Caki2 (cell line): Measurements from ENCODE around the gene FAM24B. TPM values are rescaled to one million over a fixed set of nuclear protein-coding genes. Genes with fewer than 3 reads are reported as not detected.
"Not testable (repeated sequence)": the region's sequence is repeated elsewhere in the genome, so short reads cannot be mapped to it uniquely, and the experiment has no call there.

Experiments used
- DNase-seq: peaks from one replicate; pipeline ENCODE4 v3.0.0-alpha.2; 2015; ENCODE audit warnings: low read depth
- in situ Hi-C: cut with HindIII; loops from 2 replicates; pipeline ENCODE4 v1.10.0; 2016; ENCODE audit warnings: low sequenced_read_pairs, low pct_unique_long_range_greater_than_20kb, mixed read lengths
- total RNA-seq: library from RNA; depleted of rRNA; stranded (reverse); fragments of >200 nt; shearing (Covaris generic); gene quantifications from 2 replicates; pipeline ENCODE4 v1.2.3, GENCODE V29; 2014; ENCODE audit warnings: low replicate concordance; rRNA removed

The FAM24B gene, protein sequence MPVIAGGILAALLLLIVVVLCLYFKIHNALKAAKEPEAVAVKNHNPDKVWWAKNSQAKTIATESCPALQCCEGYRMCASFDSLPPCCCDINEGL
- 0.64 and 2.5 TPM in 2 replicates for total RNA-seq

DNA sequence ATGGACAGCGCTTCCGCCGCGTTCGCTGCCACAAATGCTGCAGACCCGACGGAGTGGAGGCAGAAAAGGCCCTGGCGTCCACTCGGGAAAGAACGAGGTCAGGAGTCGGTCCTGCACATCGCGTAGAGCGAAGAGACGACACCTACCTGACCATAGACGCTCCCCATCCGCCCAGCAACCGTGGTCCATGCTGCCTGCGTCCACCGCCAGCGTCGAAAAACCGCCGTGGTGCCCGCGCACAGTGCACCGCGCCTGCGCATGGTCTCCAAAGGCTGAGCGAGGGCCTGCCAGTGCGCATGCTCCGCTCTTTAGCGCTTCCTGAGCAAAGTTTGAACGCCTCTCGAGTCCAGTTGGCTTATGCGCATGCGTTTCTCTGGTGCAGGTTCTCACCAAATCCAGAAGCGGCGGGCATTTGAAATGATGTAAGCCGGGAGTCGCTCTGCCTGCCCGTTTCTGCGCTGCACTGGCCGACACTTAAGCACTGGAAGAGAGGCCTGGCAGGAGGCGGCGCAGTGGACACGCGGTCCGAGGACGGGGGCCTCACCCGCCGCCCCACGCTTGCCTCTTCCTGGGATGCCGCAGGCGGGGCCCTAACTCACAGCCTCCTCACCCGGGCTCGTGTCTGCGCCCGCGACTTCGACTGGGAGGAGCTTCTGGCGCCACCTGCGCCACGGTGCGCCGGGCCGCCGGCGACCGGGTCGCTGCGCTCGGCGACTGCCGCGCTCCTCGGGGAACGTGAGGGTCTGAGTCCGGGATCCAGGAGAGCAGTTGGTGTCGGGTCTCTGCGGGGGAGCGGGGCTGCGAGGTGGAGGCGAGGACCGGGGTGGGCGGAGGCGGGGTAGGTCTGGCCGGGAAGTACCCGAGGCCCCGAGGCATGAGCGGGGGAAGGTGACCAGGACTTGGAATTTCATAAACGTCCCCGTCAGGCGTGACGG is at the start of gene FAM24B:
Gene FAM24B, minus strand, starts transcription at position 243 of the 935 bp plus-strand sequence. CDS start 29,066 bp downstream, outside the sequence.
- peak; percentile 95 for DNase-seq
- in situ Hi-C loops, result no loop called here

DNA sequence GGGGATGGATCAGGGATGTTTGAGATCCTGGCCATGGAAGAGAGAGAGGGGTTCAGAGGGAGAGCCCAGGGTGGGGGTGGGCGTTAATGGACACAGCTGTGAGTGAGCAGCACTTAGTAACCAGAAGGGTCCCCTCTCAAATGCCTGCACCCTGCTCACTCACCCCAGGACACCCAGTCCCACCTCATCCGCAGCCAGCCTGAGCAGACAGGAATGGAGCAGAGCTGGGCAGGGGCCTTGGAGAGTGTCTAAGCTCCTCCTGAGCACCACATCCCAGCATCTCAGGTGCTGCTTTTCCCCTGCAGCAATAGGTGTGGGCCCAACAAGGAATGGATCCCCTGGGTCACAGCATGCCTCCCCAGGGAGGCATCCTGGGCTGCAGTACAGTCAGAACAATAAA is 36.3 kb upstream of the FAM24B start:
- in situ Hi-C loops, result no loop called here
- no peak for DNase-seq

DNA sequence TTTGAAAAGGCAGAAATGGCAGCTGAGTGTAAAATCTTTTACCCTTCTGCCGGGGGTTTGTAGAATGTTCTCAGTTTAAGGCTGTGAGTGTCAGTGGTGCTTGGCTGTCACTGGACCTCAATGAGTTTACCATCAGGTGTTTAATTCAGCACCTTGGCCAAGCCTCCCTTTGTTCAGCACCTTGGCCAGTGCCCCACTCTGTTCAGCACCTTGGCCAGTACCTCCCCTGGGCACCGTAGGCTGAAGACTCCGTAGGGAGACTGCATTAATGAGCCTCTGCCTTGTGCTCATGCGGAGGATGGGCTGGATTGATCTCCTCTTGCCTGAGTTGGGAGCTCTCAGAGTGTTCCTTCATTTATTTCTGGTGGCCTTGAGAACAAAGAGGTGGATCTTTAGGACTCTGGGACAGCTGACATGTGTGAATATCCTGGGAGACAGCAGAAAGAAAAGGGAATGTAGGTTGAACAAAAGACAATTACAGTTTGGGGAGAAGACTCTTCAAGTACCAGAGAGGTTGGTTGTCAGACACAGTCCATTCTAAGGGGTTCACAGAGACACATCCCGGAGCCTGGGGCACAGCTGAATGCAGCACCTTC is 32.6 kb upstream of the FAM24B start:
- DNase-seq, result peak; percentile 52

DNA sequence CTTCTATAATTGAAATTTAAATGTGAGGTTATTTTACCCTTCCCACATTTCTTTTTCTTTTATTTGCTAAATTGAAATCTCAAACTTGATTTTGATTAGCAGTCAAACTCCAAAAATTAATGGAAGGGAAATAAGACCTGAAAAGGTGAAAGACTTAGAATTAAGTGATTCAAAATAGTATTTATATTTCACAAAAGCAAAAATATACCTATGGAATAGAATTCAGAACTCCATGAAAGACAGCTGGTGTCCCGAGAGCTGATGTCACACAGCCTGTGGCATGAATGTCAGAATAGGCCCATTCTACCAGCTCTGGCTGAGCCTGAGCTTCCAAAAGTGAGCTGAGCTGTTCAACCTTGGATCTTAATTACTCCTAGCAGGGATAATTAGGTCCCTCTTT is 30.9 kb upstream of the FAM24B start, which contains the start of gene FAM24A:
Gene FAM24A, plus strand, starts transcription at position 301 of the 400 bp plus-strand sequence. CDS start 1,025 bp downstream, outside the sequence.
- DNase-seq, result no peak
- in situ Hi-C loops, result no loop called here

More for the DNA sequence above, 32.6 kb upstream of the FAM24B start:
- in situ Hi-C loops, result no loop called here

DNA sequence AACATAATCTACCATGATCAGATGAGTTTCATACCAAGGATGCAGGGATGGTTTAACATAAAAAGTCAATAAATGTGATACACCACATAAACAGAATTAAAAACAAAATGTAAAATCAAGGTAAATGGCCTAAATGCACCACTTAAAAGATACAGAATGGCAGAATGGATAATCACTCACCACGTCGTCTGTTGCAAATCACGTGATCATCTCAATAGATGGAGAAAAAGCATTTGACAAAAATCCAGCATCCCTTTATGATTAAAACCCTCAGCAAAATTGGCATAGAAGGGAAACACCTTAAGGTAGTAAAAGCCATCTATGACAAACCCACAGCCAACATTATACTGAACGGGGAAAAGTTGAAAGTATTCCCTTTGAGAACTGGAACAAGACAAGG is 24.5 kb upstream of the FAM24B start:
- DNase-seq, in situ Hi-C loops: not testable (repeated sequence)

DNA sequence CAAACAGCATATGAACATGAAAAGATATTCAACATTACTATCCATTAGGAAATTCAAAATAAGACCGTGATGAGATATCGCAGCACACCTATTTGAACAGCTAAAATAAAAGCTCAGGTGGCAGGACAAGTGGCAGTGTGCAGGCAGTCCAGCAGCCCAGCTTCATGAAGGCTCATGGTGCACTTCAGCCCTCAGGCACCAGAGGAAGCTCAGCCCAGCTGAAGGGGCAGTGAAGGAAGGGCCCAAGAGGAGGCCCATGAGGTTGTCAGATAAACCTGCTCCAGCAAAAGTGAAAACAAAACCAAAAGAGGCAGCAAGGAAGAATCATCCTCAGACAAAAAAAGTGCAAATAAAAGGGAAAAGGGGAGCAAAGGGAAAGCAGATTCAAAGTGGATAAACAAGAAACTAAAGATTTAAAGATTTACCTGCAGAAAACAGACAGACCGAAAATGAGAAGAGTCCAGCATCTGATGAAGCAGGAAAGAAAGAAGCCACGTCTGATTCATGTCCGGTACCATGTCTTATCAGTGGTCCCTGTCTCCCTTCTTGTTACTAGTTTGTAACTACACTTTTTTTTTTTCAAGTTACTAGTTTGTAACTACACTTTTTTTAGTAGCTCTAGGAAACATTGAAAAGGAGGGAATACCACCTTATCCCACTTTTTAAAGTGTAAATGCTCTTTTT is 15.0 kb upstream of the FAM24B start:
- no peak for DNase-seq
- in situ Hi-C loops, result no loop called here

DNA sequence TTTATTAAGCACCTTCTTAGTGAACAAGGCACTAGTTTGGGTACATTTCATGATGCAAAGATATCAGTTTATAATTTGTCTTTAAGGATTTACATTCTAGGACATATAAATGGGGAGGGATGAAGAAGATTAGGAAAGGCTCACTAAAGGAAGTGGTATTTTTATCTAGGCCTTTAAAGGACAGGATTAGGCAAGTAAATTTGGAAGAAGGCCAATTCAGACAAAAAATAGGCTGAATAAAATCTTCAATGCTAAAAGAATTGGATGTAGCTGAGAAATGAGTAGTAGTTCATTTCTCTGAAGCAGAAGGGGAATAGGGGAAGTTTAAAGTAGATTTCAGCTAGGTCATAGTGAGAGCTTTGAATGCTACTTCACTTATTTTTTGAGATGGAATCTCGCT is 4.8 kb upstream of the FAM24B start:
- no peak for DNase-seq
- in situ Hi-C loops, result no loop called here

DNA sequence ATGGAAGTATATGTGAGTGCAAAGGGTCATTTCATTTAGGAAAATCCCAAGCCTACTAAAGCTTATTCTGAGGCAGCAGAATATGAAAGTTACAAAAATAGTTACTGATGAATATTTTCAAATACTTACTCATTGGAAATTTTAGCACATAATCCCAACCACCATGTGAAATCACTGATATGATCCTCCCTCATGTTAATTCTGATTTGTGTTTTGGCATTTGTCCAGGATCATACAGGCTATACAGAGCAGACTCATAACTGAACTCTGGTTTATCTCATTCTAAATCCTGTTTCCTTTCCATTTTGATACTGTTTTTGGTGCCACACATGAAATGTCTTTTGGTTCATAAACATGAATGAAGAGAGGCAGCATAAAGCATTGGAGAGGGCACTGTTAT is 3.4 kb upstream of the FAM24B start:
- in situ Hi-C loops, result no loop called here
- DNase-seq, result no peak

DNA sequence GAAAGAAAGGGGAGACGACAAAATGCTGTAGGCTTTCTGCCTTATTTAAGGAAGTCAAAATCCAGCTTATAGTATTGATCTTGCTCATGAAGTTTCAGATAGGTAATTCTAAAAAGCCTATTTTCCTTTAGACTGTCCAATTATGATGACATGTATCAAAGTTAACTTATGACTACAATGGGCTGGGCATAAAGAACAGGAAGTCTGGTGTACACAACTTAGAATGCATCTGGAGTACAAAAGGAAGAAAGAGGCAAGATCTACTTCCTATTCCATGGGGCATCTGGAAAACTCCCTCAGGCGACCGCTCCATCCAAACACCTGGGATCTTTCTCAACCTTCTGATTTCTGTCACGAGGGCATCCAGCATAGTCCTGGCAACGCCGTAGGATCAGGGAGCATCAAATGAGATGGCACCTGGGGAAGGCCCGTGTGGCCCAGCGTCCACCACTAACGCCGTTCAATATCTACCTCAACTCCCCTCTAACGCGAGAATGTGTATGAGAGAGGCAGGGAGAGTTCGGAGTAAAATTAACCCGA is 512 bp downstream of the FAM24B start:
- no peak for DNase-seq
- in situ Hi-C loops, result no loop called here

DNA sequence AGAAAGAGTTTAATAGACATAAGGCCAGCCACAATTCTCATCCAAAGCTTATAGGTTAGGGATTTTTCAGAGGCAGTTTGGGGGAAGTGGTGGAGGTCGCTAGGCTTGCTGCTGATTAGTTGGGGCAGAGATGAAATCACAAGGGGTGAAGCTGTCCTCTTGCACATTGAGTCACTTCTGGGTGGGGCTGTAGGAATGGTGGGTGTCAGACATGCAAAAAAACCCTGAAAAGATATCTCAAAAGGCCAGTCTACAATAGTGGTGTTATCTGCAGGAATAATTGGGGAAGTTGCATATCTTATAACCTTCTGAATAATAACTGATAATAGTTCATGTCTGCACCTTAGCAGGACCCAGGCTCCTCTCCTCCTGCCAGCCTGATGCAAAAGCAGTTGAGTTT is 2.1 kb downstream of the FAM24B start:
- no peak for DNase-seq
- in situ Hi-C loops, result no loop called here

DNA sequence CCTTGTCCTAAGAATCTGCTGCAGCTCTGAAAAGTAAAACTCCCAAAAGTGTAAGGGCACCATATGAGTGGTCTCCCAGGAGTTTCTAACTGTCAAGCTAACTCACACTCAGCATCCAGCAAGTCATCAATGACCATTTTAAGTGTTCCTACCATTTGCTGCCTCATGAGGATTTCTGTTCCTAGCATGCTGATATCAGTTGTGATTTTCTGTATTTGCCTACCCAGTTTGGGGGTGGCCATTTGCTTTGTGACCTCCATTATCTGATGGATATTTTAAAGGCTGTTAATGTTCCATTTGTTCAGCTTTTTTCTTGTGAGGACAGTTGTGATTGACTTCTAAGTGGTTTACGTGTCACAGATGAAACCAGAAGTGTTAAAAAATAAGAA is 2.9 kb downstream of the FAM24B start:
- no peak for DNase-seq
- in situ Hi-C loops, result no loop called here

DNA sequence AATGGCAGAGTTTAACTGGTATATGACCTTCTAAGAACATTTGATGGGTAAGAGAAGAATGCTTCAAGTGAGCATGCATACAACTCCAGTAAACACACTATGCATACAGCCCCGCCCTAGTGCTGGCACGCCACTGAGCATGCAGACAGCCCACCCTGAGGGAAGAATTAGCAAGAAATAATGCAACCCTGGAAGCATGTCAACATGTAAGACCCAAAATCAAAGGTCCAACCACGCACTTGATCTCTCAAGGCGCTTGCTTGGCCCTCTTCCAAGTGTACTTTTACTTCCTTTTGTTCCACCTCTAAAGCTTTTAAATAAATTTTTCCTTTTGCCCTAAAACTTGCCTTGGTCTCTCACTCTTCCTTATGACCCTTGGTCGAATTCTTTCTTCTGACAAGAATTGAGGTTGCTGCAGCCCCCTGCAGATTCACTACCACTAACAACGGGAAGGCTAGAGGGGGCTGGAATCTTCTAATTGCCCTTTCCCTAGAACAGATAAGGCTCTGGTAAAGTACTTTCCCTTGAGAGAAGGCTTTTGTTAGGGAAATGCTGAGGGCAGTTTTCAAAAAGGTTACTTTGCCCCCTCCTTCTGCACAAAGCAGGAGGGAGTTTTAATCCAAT is 3.4 kb downstream of the FAM24B start:
- no peak for DNase-seq
- in situ Hi-C loops, result no loop called here

DNA sequence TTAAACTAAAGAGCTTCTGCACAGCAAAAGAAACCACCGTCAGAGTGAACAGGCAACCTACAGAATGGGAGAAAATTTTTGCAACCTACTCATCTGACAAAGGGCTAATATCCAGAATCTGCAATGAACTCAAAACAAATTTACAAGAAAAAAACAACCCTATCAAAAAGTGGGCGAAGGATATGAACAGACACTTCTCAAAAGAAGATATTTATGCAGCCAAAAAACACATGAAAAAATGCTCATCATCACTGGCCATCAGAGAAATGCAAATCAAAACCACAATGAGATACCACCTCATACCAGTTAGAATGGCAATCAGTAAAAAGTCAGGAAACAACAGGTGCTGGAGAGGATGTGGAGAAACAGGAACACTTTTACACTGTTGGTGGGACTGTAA is 7.4 kb downstream of the FAM24B start:
- in situ Hi-C loops, DNase-seq: not testable (repeated sequence)

DNA sequence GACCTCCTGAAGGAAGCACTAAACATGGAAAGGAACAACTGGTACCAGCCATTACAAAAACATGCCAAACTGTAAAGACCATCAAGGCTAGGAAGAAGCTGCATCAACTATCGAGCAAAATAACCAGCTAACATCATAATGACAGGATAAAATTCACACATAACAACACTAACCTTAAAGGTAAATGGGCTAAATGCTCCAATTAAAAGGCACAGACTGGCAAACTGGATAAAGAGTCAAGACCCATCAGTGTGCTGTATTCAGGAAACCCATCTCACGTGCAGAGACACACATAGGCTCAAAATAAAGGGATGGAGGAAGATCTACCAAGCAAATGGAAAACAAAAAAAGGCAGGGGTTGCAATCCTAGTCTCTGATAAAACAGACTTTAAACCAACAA is 10.6 kb downstream of the FAM24B start:
- DNase-seq, in situ Hi-C loops: not testable (repeated sequence)

DNA sequence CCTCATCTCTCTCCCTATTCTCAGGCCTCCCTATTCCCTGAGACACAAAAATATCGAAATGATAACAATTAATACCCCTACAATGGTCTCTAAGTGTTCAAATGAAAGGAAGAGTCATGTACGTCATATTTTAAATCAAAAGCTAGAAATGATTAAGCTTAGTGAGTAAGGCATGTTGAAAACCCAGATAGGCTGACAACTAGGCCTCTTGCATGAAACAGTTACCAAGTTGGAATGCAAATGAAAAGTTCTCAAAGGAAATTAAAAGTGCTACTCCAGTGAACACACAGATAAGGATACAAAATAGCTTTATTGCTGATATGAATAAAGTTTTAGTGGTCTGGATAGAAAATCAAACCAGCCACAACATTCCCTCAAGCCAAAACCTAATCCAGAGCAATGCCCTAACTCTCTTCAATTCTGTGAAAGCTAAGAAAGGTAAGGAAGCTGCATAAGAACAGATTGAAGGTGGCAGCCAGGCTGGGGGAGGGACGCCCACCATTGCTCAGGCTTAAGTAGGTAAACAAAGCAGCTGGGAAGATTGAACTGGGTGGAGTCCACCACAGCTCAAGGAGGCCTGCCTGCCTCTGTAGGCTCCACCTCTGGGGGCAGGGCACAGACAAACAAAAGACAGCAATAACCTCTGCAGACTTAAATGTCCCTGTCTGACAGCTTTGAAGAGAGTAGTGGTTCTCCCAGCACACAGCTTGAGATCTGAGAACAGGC is 12.5 kb downstream of the FAM24B start:
- peak; percentile 13 for DNase-seq
- in situ Hi-C loops, result not testable (repeated sequence)

DNA sequence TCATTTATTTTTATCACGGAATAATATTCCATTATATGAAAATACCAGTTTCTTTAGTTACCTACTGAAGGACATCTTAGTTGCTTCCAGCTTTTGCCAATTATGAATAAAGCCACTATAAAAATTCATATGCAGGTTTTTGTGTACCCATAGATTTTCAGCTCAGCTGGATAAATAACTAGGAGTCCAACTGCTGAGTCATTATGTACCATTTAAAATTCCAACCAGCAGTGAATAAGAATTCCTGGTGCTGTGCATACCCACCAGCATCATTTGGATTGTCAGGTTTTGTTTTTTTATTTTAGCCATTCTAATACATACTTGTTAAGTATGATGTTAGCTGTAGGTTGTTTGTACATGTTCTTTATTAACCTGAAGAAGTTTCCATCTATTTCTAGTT is 14.5 kb downstream of the FAM24B start:
- DNase-seq, result peak; percentile 27
- in situ Hi-C loops, result no loop called here

DNA sequence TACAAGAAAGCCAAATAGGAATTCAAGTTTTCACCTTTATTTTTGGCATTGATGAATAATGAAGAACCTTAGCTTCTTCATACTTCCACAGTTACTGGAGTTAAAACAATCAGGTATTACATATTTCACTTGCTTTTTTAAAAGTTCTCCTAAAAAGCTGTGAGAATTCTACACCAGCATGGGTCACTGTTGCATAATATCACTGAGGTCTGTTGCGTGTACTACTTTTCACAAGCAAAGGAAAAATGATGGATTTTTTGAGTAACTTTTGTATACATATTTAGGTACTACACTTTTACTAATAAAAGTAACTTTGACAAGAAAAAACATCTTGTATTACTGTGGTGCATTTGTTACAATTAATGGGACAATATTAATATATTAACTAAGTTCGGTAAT is 15.2 kb downstream of the FAM24B start:
- in situ Hi-C loops, result no loop called here
- DNase-seq, result no peak
